ENCODE data around the gene NFU1. TPM values are rescaled to one million over a fixed set of nuclear protein-coding genes. Genes with fewer than 3 reads are reported as not detected.

Gene NFU1
- total RNA-seq, 3 donors from 2014 or later = 38.9 to 60.6 (median 47.2) TPM

DNA sequence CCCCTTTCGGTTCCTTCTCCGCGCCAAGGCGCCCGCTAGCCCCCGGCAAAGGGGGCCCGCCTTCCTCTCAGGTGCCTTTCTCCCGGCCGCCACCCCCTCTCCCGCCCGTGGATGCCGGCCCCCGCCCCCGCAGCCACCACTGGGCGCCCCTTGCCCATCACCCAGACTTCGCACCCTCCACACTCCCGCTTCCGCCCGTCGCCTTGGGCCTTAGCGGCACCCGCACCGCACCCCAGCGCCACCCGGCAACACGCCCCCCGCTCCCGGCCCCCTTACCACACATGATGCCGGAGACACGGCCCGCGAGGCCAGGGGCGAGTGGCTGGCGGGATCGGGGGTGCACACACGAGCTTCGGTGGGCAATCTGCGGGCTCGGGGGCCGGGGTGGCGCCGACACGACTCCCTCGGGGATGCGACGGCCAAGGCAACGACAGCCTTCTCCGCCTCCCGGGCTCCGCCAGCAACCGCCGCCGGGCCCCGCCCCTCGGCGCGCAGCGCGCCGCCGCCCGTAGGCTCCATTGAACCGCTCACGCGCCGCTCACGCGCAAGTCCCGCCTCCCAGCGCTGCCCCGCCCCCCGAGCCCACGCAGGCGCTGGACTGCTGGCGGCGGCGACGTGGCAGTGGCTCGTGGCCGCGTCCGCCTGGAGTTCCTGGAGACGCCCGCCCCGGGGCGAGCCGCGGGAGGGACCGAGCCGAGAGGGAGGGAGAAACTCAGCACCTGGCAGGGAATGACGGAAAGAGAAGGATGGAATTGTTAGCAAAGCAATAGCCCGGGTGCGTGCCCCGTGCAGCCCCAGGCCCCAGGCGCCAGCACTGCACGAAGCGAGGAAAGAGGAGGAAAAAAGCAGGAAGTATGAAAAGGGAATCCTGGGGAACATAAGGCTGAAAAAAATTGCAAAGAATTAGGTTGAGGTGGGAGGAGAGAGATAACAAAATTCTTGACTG is 50.2 kb downstream of the NFU1 start, which contains the start of gene GFPT1:
Gene GFPT1 (minus strand): TSS at position 439 of the 946 bp plus-strand sequence. CDS start 156 bp downstream, at position 283.
- Histone ChIP-seq H3K4me1 (ENCODE audit: low read depth) (peaks cover 21% of the 10 kb centered on the region), H3K9me3 (no peaks in the 10 kb centered on the region), H3K4me3 (peak within 1 kb of the TSS; percentile 69), H3K36me3 (ENCODE audit: low read depth) (no peaks in the 10 kb centered on the region)
- peak; percentile 97 to 99 (median 98) for DNase-seq
- ATAC-seq = peak; percentile 96
- intact Hi-C loops (cut with DNase I, micrococcal nuclease) = no loop called here
- TF ChIP-seq, protein P1, sequence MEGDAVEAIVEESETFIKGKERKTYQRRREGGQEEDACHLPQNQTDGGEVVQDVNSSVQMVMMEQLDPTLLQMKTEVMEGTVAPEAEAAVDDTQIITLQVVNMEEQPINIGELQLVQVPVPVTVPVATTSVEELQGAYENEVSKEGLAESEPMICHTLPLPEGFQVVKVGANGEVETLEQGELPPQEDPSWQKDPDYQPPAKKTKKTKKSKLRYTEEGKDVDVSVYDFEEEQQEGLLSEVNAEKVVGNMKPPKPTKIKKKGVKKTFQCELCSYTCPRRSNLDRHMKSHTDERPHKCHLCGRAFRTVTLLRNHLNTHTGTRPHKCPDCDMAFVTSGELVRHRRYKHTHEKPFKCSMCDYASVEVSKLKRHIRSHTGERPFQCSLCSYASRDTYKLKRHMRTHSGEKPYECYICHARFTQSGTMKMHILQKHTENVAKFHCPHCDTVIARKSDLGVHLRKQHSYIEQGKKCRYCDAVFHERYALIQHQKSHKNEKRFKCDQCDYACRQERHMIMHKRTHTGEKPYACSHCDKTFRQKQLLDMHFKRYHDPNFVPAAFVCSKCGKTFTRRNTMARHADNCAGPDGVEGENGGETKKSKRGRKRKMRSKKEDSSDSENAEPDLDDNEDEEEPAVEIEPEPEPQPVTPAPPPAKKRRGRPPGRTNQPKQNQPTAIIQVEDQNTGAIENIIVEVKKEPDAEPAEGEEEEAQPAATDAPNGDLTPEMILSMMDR (IDR thresholded peaks at IDR 0.05) = no peak

DNA sequence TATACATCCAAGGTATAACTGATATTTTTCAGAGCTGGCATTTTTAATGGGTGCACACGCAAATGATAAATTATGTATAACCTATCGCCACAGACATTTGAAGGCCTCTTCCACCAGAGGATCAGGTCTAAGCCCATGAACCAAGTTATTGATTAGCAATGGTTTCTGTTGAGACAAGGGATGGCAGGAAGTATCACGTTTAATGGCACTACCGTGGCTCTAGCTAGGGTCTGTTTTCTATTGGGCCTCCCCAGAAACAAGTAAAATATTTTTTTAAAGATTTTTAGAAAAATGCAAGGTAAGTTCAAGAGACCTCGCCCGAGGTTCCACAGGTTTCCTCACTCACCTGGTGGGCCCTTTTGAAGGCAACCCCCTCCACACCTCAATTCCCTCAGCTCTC is 50.9 kb downstream of the NFU1 start:
- H3K9me3 ChIP-seq = no peaks in the 10 kb centered on the region
- peak overlapping the region; percentile 69 for H3K4me3 ChIP-seq
- intact Hi-C loops (cut with DNase I, micrococcal nuclease) = no loop called here
- peaks cover 28% of the 10 kb centered on the region for H3K4me1 ChIP-seq (ENCODE audit: low read depth)
- TF ChIP-seq, protein P1 (IDR thresholded peaks at IDR 0.05) = no peak
- H3K36me3 ChIP-seq (ENCODE audit: low read depth) = no peaks in the 10 kb centered on the region
- ATAC-seq = no peak
- no peak for DNase-seq

DNA sequence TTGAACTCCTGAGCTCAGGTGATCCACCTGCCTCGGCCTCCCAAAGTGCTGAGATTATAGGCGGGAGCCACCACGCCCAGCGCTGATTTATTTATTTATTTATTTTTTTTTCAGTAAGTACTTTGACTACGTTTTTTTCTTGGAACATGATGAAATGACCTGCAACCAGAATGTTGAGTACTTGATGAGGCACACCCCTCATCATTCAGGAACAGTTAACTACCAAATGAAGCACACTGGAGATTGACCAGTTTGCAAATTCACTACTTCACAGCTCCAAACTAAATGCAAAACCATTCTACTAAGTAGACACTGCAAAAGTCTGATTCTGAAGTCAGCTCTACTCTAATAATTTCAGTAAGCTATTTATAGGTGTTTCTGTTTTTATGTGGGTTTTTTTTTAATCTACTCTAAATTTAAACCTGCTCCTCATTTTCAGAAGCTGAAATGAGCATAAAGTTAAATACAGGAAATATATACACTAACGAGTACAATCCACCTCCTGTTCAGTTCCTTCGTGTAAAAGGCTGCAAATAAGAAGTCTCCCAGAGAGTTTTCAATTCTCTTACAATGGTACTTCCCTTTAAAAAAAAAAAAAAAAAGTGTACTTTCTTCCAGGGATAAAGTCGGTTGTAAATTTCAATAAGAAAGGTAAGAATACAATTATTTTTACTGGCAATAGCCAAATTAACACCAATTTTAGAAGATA is 51.6 kb downstream of the NFU1 start:
- TF ChIP-seq, protein P1 (IDR thresholded peaks at IDR 0.05) = no peak
- intact Hi-C loops (cut with DNase I, micrococcal nuclease) = no loop called here
- no peak for ATAC-seq
- H3K4me1 ChIP-seq (ENCODE audit: low read depth) = peaks cover 36% of the 10 kb centered on the region
- no peak overlapping the region for H3K4me3 ChIP-seq
- H3K36me3 ChIP-seq (ENCODE audit: low read depth) = no peaks in the 10 kb centered on the region
- no peaks in the 10 kb centered on the region for H3K9me3 ChIP-seq
- no peak for DNase-seq

DNA sequence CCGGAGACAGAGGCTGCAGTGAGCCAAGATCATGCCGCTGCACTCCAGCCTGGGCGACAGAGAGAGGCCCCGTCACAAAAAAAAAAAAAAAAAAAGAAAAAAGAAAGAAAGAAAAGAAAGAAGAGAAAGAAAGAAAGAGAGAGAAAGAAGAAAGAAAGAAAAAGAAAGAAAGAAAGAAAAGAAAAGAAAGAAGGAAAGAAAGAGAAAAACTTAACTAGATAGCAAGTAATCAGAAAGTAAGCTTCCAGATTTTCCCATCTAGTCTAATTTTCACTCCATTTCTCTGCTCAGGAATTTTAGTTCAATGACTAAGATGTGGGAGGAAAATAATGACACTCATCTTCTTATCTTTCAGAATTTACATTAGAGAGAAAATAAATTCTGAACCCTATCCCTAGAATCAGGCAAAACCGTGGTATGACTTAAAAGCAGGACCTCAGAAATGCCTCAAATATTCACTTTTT is 52.6 kb downstream of the NFU1 start:
- no peaks in the 10 kb centered on the region for H3K36me3 ChIP-seq (ENCODE audit: low read depth)
- peaks cover 41% of the 10 kb centered on the region for H3K4me1 ChIP-seq (ENCODE audit: low read depth)
- H3K9me3 ChIP-seq = no peaks in the 10 kb centered on the region
- intact Hi-C loops (cut with DNase I, micrococcal nuclease) = no loop called here
- TF ChIP-seq, protein P1 (IDR thresholded peaks at IDR 0.05) = no peak
- no peak overlapping the region for H3K4me3 ChIP-seq
- no peak for ATAC-seq
- no peak for DNase-seq

DNA sequence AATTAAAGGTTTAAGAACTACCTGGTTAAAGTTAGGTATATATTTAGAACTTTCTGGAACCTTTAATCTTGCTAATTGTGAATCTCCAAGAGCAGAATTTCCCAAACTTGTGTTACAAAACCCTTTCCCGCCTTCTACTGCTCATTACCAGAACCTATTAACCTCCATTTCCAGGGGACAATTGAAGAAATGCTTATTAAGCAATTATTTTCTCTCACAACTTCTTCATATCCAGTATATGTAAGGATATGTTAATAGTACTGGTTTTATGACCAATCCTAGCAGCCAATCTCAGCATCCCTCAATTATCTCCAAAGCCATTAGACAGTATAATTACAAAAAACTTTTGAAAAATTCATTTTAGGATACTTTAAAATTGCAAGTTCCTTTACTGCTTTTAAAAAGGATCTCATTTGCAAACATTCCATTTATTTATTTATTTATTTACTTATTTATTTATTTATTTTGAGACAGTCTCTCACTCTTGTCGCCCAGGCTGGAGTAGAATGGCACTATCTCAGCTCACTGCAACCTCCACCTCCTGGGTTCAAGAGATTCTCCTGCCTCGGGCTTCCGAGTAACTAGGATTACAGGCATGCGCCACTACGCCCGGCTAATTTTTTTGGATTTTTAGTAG is 53.9 kb downstream of the NFU1 start:
- peaks cover 41% of the 10 kb centered on the region for H3K4me1 ChIP-seq (ENCODE audit: low read depth)
- TF ChIP-seq, protein P1 (IDR thresholded peaks at IDR 0.05) = no peak
- DNase-seq = no peak
- no peaks in the 10 kb centered on the region for H3K9me3 ChIP-seq
- intact Hi-C loops (cut with DNase I, micrococcal nuclease) = no loop called here
- no peak for ATAC-seq
- no peak overlapping the region for H3K4me3 ChIP-seq
- H3K36me3 ChIP-seq (ENCODE audit: low read depth) = no peaks in the 10 kb centered on the region

Data from mucosa of descending colon (tissue), 3 donors.